ENCODE results near the gene WDR4. TPM values are rescaled to one million over a fixed set of nuclear protein-coding genes. Genes with fewer than 3 reads are reported as not detected.
A peak's percentile ranks its signal among the peaks of the same experiment; 100 is the strongest.
"Not testable (repeated sequence)": the region's sequence is repeated elsewhere in the genome, so short reads cannot be mapped to it uniquely, and the experiment has no call there.

WDR4 gene
- total RNA-seq, 1 donor from 2014 or later = 5.7 TPM

DNA sequence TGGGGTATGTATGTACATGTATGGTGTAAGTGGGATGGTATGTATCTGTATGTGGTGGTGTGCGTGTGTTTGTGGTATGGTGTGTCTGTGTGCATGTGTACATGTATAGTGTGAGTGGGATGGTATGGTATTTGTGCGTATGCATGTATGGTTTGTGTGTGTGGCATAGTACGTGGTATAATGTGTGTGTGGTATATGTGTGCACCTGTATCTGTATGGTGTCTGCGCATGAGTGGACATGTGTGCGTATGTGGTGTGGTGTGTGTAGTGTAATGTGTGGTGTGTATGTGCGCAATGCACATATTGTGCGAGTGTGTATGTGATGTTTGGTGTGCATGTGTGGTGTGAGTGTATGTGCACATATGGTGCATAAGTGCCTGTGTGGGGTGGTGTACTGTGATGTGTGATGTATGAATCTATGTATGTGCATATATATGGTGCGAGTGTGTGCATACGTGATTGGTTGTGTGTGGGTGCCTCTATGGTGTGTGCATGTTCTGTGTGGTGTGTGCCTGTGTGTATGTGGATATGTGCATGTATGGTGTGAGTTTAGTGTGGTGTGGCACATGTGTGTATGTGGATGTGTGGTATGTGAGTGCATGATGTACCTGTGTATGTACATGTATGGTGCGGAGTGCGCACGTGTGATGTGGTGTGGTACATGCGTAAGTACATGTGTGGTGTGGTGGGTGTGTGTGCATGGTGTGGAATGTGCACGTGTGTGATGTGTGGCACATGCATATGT lies 38.8 kb downstream of the WDR4 start:
- TF ChIP-seq, protein P1, sequence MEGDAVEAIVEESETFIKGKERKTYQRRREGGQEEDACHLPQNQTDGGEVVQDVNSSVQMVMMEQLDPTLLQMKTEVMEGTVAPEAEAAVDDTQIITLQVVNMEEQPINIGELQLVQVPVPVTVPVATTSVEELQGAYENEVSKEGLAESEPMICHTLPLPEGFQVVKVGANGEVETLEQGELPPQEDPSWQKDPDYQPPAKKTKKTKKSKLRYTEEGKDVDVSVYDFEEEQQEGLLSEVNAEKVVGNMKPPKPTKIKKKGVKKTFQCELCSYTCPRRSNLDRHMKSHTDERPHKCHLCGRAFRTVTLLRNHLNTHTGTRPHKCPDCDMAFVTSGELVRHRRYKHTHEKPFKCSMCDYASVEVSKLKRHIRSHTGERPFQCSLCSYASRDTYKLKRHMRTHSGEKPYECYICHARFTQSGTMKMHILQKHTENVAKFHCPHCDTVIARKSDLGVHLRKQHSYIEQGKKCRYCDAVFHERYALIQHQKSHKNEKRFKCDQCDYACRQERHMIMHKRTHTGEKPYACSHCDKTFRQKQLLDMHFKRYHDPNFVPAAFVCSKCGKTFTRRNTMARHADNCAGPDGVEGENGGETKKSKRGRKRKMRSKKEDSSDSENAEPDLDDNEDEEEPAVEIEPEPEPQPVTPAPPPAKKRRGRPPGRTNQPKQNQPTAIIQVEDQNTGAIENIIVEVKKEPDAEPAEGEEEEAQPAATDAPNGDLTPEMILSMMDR (IDR thresholded peaks at IDR 0.05) = no peak
- TF ChIP-seq EZH2phosphoT487 (IDR thresholded peaks at IDR 0.05) (no peak), EZH2 (IDR thresholded peaks at IDR 0.05) (no peak)
- Mint-ChIP-seq H3K4me1 (peaks cover 8% of the 10 kb centered on the region), H3K4me3 (no peak overlapping the region), H3K36me3 (peaks cover 20% of the 10 kb centered on the region), H3K27ac (no peak overlapping the region), H3K27me3 (ENCODE audit: insufficient read depth, low read depth) (peaks cover 4% of the 10 kb centered on the region), H3K9me3 (no peaks in the 10 kb centered on the region)
- H3K79me2 ChIP-seq (ENCODE audit: low read depth) = peaks cover 13% of the 10 kb centered on the region
- H2AFZ ChIP-seq (replicated peaks) = no peak overlapping the region
- peaks cover 3% of the 10 kb centered on the region for H3K36me3 ChIP-seq
- H3K27me3 ChIP-seq = no peaks in the 10 kb centered on the region
- no peaks in the 10 kb centered on the region for H3K4me1 ChIP-seq
- H3K4me2 ChIP-seq = no peak overlapping the region
- no peaks in the 10 kb centered on the region for H3K9me3 ChIP-seq (ENCODE audit: low read depth)
- peaks cover 10% of the 10 kb centered on the region for H4K20me1 ChIP-seq (ENCODE audit: low read depth)
- H3K27ac ChIP-seq = no peak overlapping the region
- DNase-seq (ENCODE audit: low spot score) = no peak
- H3K9ac ChIP-seq = no peak overlapping the region
- no peaks in the 10 kb centered on the region for H3F3A ChIP-seq (ENCODE audit: low read depth)
- no peak overlapping the region for H3K4me3 ChIP-seq

DNA sequence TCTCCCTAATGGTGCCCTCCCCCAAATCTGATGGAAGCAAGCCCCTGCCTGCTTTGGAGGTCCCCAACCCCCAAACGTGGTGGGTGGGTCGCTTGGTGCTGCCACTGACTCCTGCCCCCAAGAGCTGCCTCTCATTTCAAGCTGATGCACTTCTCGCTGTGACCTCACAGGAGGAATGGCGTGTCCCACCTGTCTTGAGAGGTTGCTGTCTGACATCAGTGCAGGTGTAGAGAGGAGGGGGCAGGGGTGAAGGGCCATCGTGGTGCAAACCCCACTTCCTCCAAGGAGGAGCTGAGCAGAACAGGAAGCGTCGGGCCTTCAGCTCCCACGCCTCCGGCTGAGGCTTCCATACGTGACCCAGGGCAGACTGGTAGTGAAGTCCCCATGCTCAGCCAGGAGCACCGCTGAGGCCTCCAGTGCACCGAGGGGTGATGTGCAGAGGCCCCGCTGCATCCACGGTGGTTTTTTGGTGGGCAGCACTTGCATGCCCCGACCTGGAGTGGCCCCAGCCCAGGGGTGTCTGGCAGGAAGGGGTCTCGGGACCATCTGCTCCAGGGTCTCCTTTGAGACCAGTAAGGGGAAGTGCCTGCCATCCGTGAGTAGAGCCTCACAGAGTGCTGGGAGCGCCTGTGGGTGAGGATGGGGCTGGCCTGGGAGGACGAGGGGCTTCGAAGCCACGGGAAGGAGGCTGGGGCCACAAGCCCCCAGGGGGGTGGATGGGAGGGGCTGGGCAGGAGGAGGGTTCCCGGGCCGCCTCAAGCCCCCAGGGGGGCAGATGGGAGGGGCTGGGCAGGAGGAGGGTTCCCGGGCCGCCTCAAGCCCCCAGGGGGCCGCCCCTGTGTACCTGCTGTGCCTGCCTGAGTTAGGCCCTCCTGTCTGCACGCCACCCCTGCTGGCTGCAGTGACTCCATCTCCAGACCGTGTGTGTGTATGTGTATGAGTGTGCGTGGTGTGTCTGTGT lies 39.8 kb downstream of the WDR4 start:
- Histone ChIP-seq H3K27ac (no peak overlapping the region), H3K27me3 (no peaks in the 10 kb centered on the region), H2AFZ (replicated peaks) (no peak overlapping the region), H3K9me3 (ENCODE audit: low read depth) (no peaks in the 10 kb centered on the region), H3K36me3 (peaks cover 3% of the 10 kb centered on the region), H3K79me2 (ENCODE audit: low read depth) (peaks cover 9% of the 10 kb centered on the region), H3K4me3 (no peak overlapping the region), H4K20me1 (ENCODE audit: low read depth) (peaks cover 2% of the 10 kb centered on the region), H3K4me1 (no peaks in the 10 kb centered on the region), H3F3A (ENCODE audit: low read depth) (no peaks in the 10 kb centered on the region), H3K4me2 (no peak overlapping the region), H3K9ac (no peak overlapping the region)
- peak overlapping the region; percentile 35 for H3K4me3 Mint-ChIP-seq
- H3K27ac Mint-ChIP-seq = no peak overlapping the region
- H3K9me3 Mint-ChIP-seq = no peaks in the 10 kb centered on the region
- no peak for TF ChIP-seq EZH2phosphoT487 (IDR thresholded peaks at IDR 0.05)
- TF ChIP-seq EZH2 (IDR thresholded peaks at IDR 0.05) = no peak
- TF ChIP-seq, protein P1 (IDR thresholded peaks at IDR 0.05) = no peak
- DNase-seq (ENCODE audit: low spot score) = no peak
- peaks cover 4% of the 10 kb centered on the region for H3K27me3 Mint-ChIP-seq (ENCODE audit: insufficient read depth, low read depth)
- H3K36me3 Mint-ChIP-seq = peaks cover 15% of the 10 kb centered on the region
- H3K4me1 Mint-ChIP-seq = no peaks in the 10 kb centered on the region

DNA sequence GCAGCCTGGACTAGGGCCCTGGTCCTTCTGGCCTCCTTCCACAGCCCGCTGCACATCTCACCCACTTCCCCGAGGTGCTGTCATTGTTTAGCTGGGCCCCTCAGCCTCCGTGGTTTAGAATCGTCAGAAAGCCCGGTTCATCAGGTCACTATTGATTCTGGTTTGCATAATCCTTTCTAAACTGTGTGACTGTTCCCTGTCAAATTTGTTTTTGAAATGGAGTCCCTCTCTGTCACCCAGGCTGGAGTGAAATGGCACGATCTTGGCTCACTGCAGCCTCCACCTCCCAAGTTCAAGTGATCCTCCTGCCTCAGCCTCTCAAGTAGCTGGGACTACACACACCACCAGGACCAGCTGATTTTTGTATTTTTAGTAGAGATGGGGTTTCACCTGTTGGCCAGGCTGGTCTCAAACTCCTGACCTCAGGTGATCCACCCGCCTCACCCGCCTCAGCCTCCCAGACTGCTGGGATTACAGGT lies 41.1 kb downstream of the WDR4 start:
- H3K79me2 ChIP-seq (ENCODE audit: low read depth); H3K27ac ChIP-seq; H3K9me3 Mint-ChIP-seq; H3K9me3 ChIP-seq (ENCODE audit: low read depth); H3F3A ChIP-seq (ENCODE audit: low read depth); H3K36me3 ChIP-seq; H3K27me3 ChIP-seq; H3K9ac ChIP-seq; DNase-seq (ENCODE audit: low spot score); H3K4me2 ChIP-seq; H4K20me1 ChIP-seq (ENCODE audit: low read depth); H2AFZ ChIP-seq (replicated peaks); H3K4me3 ChIP-seq; H3K4me3 Mint-ChIP-seq; H3K4me1 Mint-ChIP-seq; H3K4me1 ChIP-seq; H3K27me3 Mint-ChIP-seq (ENCODE audit: insufficient read depth, low read depth): not testable (repeated sequence)
- Mint-ChIP-seq H3K27ac (peak overlapping the region; percentile 76), H3K36me3 (peaks cover 10% of the 10 kb centered on the region)
